ENCODE data around the gene APH1B.

The APH1B gene

DNA sequence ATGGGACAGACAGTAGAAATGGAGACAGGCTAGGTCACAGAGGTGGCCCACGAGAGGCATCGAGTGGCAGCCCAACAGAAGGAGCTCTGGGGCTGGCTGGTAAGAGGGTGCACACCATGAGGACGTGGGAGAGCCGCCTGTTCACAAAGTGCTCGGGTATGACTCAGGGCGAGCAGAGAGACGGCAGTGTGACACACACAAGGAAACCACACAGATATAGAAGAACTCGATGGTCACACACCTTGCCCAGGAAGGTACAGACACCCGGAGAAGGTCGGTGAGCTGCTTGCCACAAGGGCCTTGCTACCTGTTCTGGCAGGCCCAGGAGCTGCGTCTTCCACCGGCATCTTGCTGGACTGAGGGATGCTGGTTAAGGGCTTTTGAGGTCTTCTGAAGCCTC, 54.1 kb downstream of the APH1B start:
- Histone ChIP-seq H3K4me3 (ENCODE audit: low read depth, low read length) (no peak overlapping the region), H3K9me3 (ENCODE audit: control insufficient read depth, insufficient read depth, low read depth, low read length) (no peaks in the 10 kb centered on the region), H3K4me1 (ENCODE audit: control insufficient read depth, insufficient read depth, low read length) (no peaks in the 10 kb centered on the region), H3K9ac (ENCODE audit: low read length) (no peak overlapping the region), H3K27ac (ENCODE audit: low read depth, low read length) (no peak overlapping the region), H3K27me3 (ENCODE audit: control insufficient read depth, insufficient read depth, low read length) (no peaks in the 10 kb centered on the region), H3K36me3 (ENCODE audit: control insufficient read depth, insufficient read depth, low read length) (no peaks in the 10 kb centered on the region)

DNA sequence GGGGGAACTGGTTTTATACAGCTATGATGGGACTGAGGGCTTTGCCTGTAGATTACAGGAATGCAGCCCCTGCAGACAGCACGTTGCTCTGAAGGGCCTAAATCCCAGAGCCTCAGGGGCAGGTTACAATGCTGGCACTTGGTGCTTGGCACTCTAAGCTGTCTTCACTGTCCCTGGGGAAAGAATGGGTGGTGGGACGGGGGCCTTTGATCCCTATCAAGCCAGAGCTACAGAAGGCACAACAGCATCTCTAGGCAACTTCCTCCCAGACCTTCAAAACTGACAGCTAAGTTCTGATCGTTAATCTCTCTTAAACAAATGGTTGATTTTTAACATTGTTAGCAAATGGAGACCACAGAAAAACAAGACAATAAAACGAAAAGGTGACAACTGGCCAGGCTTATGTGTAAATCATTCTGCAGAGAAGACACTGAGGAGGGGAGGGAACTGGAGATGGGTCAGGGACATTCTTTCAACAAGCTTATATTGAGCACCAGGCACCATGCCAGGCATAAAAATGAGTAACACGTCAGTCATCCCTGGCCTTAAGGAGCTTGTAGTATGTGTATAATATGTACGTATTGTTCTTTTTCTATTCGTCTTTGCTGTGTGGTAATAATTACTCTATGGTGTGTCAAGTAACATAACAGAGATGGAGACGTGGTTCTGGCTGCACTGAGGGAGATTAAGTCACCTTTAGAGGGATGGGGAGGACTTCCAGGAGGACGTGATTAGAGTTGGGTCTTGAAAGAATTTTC, 55.1 kb downstream of the APH1B start:
- Histone ChIP-seq H3K27ac (ENCODE audit: low read depth, low read length) (no peak overlapping the region), H3K9ac (ENCODE audit: low read length) (no peak overlapping the region), H3K4me1 (ENCODE audit: control insufficient read depth, insufficient read depth, low read length) (no peaks in the 10 kb centered on the region), H3K36me3 (ENCODE audit: control insufficient read depth, insufficient read depth, low read length) (no peaks in the 10 kb centered on the region), H3K27me3 (ENCODE audit: control insufficient read depth, insufficient read depth, low read length) (no peaks in the 10 kb centered on the region), H3K4me3 (ENCODE audit: low read depth, low read length) (no peak overlapping the region), H3K9me3 (ENCODE audit: control insufficient read depth, insufficient read depth, low read depth, low read length) (no peaks in the 10 kb centered on the region)

DNA sequence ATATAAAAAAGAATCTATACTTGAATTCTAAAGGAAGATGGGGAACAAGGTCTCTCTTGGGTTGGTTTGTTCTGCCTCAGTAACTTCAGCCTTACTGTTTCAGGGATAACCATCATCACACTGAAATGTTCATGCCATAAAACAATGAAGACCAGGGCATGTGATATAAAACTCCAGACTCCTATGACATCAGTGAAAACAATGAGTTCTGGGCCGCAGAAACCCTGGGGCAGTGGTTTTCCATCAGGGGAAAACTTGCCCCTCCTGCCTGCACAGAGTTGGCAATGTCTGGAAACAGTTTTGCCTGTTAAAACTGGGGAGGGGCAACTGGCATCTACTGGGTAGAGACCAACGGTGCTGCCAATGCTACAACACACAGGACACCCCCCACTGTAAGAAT, 57.4 kb downstream of the APH1B start:
- Histone ChIP-seq H3K4me1 (ENCODE audit: control insufficient read depth, insufficient read depth, low read length) (peaks cover 13% of the 10 kb centered on the region), H3K27me3 (ENCODE audit: control insufficient read depth, insufficient read depth, low read length) (no peaks in the 10 kb centered on the region), H3K4me3 (ENCODE audit: low read depth, low read length) (no peak overlapping the region), H3K27ac (ENCODE audit: low read depth, low read length) (no peak overlapping the region), H3K9me3 (ENCODE audit: control insufficient read depth, insufficient read depth, low read depth, low read length) (no peaks in the 10 kb centered on the region), H3K9ac (ENCODE audit: low read length) (no peak overlapping the region), H3K36me3 (ENCODE audit: control insufficient read depth, insufficient read depth, low read length) (no peaks in the 10 kb centered on the region)

DNA sequence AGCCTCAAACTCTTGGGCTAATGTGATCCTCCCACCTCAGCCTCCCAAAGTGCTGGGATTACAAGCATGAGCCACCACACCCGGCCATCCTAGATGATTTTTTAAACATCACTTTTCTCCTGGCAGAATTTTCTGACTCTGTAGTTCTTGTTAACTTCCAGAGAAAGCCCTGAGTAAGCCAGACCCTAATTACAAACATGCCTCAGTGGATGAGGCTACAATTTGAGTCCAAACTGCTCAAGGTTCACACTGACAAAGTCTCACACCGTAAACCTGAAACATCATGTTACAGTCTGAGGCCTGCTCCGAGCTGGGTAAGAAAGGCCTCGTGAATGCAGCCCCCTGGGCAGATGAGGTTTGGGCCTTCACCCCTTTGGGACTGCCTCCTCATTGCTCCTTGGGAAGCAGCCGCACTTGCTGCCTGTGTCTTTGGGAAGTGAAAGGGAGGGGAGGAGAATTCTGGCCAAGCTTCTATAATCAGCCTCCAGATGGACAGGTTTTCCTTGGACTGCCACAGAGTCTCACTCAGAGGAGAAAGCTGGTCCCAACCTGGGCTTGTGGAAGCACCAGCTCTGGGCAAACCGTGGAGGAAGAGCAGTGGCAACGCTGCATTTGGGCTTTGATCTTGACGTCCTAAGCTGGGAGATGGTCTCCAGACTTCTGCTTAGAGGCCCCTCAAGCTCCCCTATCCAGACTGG, 58.3 kb downstream of the APH1B start:
- H3K4me3 ChIP-seq (ENCODE audit: low read depth, low read length), result no peak overlapping the region
- H3K36me3 ChIP-seq (ENCODE audit: control insufficient read depth, insufficient read depth, low read length), result no peaks in the 10 kb centered on the region
- peaks cover 22% of the 10 kb centered on the region for H3K4me1 ChIP-seq (ENCODE audit: control insufficient read depth, insufficient read depth, low read length)
- no peak overlapping the region for H3K9ac ChIP-seq (ENCODE audit: low read length)
- no peaks in the 10 kb centered on the region for H3K27me3 ChIP-seq (ENCODE audit: control insufficient read depth, insufficient read depth, low read length)
- H3K9me3 ChIP-seq (ENCODE audit: control insufficient read depth, insufficient read depth, low read depth, low read length), result no peaks in the 10 kb centered on the region
- H3K27ac ChIP-seq (ENCODE audit: low read depth, low read length), result no peak overlapping the region

DNA sequence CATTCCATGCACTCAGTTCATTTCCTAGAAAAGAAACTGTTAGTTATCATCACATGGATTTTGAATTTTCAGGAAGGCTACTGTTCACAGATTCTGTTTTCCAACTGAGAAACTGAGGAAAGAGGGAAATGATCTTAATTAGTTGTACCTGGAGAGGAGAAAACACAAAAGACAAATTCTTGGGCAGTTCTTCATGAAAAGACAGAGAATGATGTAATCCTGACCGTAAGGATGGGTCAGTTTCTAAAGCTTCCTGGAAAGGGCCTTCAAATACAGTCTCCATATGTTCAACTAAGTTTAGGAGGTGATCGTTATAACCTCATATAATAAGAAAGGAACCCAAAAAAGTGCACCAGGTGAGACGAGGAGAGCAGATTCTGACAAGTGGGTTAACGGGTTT, 59.6 kb downstream of the APH1B start:
- Histone ChIP-seq H3K27me3 (ENCODE audit: control insufficient read depth, insufficient read depth, low read length) (no peaks in the 10 kb centered on the region), H3K9ac (ENCODE audit: low read length) (no peak overlapping the region), H3K36me3 (ENCODE audit: control insufficient read depth, insufficient read depth, low read length) (no peaks in the 10 kb centered on the region), H3K9me3 (ENCODE audit: control insufficient read depth, insufficient read depth, low read depth, low read length) (no peaks in the 10 kb centered on the region), H3K4me1 (ENCODE audit: control insufficient read depth, insufficient read depth, low read length) (peaks cover 33% of the 10 kb centered on the region), H3K27ac (ENCODE audit: low read depth, low read length) (no peak overlapping the region), H3K4me3 (ENCODE audit: low read depth, low read length) (no peak overlapping the region)

DNA sequence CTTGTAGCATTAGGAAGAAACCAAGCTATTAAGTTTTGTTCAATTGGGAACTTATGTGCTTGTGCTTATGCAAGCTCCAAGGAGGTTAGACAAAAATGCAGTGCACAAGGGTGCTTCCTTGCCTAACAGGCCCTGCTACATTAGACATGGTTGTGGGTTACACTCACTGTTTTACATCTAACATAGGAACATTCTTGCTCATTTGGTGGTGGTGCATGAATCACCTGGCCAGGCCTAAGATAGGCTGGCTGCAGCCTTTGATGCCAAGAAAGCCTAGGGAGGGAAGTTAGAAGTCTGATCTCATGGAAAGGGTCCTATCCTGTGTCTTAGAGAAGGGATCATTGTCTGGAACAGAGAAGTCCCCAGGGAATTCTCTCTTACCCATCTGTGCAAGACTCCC, 60.8 kb downstream of the APH1B start:
- H3K9me3 ChIP-seq (ENCODE audit: control insufficient read depth, insufficient read depth, low read depth, low read length), result no peaks in the 10 kb centered on the region
- H3K4me1 ChIP-seq (ENCODE audit: control insufficient read depth, insufficient read depth, low read length), result peaks cover 33% of the 10 kb centered on the region
- no peaks in the 10 kb centered on the region for H3K27me3 ChIP-seq (ENCODE audit: control insufficient read depth, insufficient read depth, low read length)
- H3K27ac ChIP-seq (ENCODE audit: low read depth, low read length), result no peak overlapping the region
- no peak overlapping the region for H3K9ac ChIP-seq (ENCODE audit: low read length)
- H3K36me3 ChIP-seq (ENCODE audit: control insufficient read depth, insufficient read depth, low read length), result no peaks in the 10 kb centered on the region
- no peak overlapping the region for H3K4me3 ChIP-seq (ENCODE audit: low read depth, low read length)

DNA sequence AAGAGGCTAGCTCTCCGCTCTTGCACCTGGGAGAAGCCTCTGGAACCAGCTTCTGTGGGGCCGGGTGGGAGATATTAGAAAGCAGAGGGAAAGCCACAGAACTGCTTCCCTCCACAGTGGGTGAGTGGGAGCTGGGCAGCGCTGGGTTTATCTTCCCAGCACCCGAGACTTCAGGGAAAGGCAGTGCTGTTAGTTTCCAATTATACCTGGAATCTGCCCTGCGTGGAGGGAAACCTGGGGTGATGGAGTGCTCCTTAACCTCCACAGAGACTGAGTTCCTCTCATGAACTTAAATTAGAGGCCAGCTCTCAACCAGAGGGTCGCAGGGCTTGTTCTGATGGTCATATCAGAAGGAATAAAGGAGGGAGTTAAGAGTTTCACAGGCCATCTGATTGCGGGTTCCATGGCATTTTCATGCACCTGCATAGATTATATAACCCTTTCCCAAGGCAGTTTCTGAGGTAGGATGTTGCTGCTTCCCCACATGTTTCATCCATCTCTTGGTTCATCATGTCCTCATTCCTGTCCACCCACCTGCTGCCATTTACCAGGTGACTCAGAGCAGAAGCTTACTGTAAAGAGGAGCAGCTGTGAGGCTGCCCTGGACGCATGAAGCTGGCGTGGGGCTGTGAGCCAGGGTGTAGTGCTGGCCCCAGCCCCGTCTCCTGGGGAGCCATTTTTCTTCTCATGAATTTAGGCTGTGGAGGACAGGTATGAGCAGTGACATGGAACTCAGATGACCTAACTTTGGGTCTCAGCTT, 61.8 kb downstream of the APH1B start:
- no peaks in the 10 kb centered on the region for H3K27me3 ChIP-seq (ENCODE audit: control insufficient read depth, insufficient read depth, low read length)
- H3K9ac ChIP-seq (ENCODE audit: low read length), result no peak overlapping the region
- peaks cover 33% of the 10 kb centered on the region for H3K4me1 ChIP-seq (ENCODE audit: control insufficient read depth, insufficient read depth, low read length)
- no peaks in the 10 kb centered on the region for H3K36me3 ChIP-seq (ENCODE audit: control insufficient read depth, insufficient read depth, low read length)
- no peak overlapping the region for H3K27ac ChIP-seq (ENCODE audit: low read depth, low read length)
- H3K4me3 ChIP-seq (ENCODE audit: low read depth, low read length), result no peak overlapping the region
- H3K9me3 ChIP-seq (ENCODE audit: control insufficient read depth, insufficient read depth, low read depth, low read length), result no peaks in the 10 kb centered on the region

DNA sequence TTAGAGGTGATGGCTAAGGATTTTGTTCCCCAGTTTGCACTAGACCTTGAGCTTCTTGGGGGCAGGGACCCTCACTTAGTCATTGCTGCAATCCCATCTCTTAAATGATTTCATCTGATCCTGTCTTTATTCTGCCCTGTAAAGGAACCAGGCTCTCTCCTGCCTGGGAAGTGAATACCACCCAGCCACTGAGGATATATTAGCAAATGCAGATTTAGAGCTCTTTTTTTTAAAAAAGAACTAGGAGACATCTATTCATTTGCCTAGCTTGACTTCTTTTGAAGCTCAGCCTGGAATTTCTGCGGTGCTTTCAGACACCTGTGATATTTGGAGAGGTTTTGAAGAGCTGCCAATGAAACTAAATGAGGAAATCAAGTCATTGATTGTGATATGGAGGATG, 62.4 kb downstream of the APH1B start:
- H3K9ac ChIP-seq (ENCODE audit: low read length), result no peak overlapping the region
- H3K9me3 ChIP-seq (ENCODE audit: control insufficient read depth, insufficient read depth, low read depth, low read length), result no peaks in the 10 kb centered on the region
- no peak overlapping the region for H3K27ac ChIP-seq (ENCODE audit: low read depth, low read length)
- H3K36me3 ChIP-seq (ENCODE audit: control insufficient read depth, insufficient read depth, low read length), result no peaks in the 10 kb centered on the region
- H3K4me3 ChIP-seq (ENCODE audit: low read depth, low read length), result peak overlapping the region; percentile 2; the same call in 1 of the 2 replicates
- peaks cover 33% of the 10 kb centered on the region for H3K4me1 ChIP-seq (ENCODE audit: control insufficient read depth, insufficient read depth, low read length)
- no peaks in the 10 kb centered on the region for H3K27me3 ChIP-seq (ENCODE audit: control insufficient read depth, insufficient read depth, low read length)

DNA sequence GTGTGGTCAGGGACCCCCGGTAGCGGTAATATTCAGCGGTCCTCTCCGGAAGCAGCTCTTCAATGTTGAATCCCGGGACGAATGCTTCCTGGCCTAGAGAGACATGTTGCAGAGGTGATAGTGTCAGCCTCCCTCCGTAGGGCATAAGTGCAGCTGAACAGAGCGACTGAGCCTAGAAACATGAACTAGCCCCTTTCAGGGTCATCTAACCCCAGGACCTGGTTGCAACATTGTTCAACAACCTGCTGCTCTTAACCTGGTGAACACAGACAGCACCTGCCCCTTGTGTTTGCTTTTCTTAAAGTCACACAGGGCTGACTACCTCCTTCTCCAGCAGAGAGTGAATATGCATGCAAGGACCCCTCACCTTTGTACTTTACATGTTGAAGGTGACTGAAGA, 62.9 kb downstream of the APH1B start:
- H3K36me3 ChIP-seq (ENCODE audit: control insufficient read depth, insufficient read depth, low read length), result no peaks in the 10 kb centered on the region
- peaks cover 33% of the 10 kb centered on the region for H3K4me1 ChIP-seq (ENCODE audit: control insufficient read depth, insufficient read depth, low read length)
- H3K27ac ChIP-seq (ENCODE audit: low read depth, low read length), result no peak overlapping the region
- no peaks in the 10 kb centered on the region for H3K27me3 ChIP-seq (ENCODE audit: control insufficient read depth, insufficient read depth, low read length)
- no peak overlapping the region for H3K9ac ChIP-seq (ENCODE audit: low read length)
- no peaks in the 10 kb centered on the region for H3K9me3 ChIP-seq (ENCODE audit: control insufficient read depth, insufficient read depth, low read depth, low read length)
- peak overlapping the region; percentile 2; the same call in 1 of the 2 replicates for H3K4me3 ChIP-seq (ENCODE audit: low read depth, low read length)

DNA sequence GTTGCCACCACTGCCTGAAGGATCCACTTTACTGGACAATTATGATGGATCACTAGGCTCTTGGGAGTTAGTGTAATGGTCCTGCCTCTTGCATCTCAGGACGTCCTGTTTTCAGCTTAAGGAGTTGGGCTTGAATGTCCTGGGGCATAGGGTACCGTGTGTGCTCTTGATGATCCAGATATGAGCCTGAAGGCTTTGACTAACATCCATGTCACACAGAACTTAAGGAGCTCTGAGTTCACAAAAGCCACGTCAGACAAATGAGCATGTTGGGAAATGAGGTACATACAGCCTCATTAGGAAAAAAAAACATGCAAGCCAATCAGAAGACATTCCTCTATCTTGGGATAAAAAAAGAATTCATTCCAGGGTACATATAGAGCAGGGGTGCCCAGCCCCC, 63.5 kb downstream of the APH1B start:
- Histone ChIP-seq H3K9me3 (ENCODE audit: control insufficient read depth, insufficient read depth, low read depth, low read length) (no peaks in the 10 kb centered on the region), H3K27ac (ENCODE audit: low read depth, low read length) (no peak overlapping the region), H3K36me3 (ENCODE audit: control insufficient read depth, insufficient read depth, low read length) (no peaks in the 10 kb centered on the region), H3K4me1 (ENCODE audit: control insufficient read depth, insufficient read depth, low read length) (peaks cover 33% of the 10 kb centered on the region), H3K27me3 (ENCODE audit: control insufficient read depth, insufficient read depth, low read length) (no peaks in the 10 kb centered on the region), H3K9ac (ENCODE audit: low read length) (no peak overlapping the region), H3K4me3 (ENCODE audit: low read depth, low read length) (no peak overlapping the region)

DNA sequence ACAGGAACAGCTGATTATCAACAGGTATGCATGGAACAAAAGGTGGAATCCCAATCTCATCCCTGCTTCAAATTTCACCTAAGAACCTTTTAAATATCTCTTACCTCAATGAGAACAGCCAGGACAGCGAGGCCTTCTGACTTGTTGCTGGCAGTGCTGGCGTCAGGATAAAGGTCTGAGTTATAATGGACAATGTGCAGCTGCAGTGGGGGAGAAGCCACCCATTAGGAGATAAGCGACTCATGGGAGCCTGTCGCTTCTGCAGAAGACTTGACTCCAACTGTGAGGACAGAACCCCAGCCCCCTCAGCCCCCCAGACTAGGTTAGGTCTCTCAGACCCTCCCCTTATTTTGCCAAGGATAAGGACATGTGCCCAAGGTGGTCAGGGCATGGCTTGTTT, 64.5 kb downstream of the APH1B start:
- Histone ChIP-seq H3K4me1 (ENCODE audit: control insufficient read depth, insufficient read depth, low read length) (peaks cover 33% of the 10 kb centered on the region), H3K36me3 (ENCODE audit: control insufficient read depth, insufficient read depth, low read length) (no peaks in the 10 kb centered on the region), H3K27me3 (ENCODE audit: control insufficient read depth, insufficient read depth, low read length) (no peaks in the 10 kb centered on the region), H3K27ac (ENCODE audit: low read depth, low read length) (no peak overlapping the region), H3K4me3 (ENCODE audit: low read depth, low read length) (no peak overlapping the region), H3K9me3 (ENCODE audit: control insufficient read depth, insufficient read depth, low read depth, low read length) (no peaks in the 10 kb centered on the region), H3K9ac (ENCODE audit: low read length) (no peak overlapping the region)
